CD4-positive, alpha-beta T cell treated with Interleukin-4 for 1 hour (primary cell): Measurements from ENCODE around the gene NEIL1.
"Not testable (repeated sequence)": the region's sequence is repeated elsewhere in the genome, so short reads cannot be mapped to it uniquely, and the experiment has no call there.

ENCODE experiments used
- DNase-seq, 2 donors: peaks; one replicate each; pipeline ENCODE4 v3.0.0-alpha.2; 2020 to 2022

The NEIL1 gene

GRCh38 chr15:75346796-75347221, at the start of gene NEIL1:
TSS of gene NEIL1 (plus strand) at chr15:75347039. CDS start at chr15:75348906, 1,867 bp downstream.
- DNase-seq = no peak

GRCh38 chr15:75298541-75299310, 48.1 kb upstream of the NEIL1 start:
- not testable (repeated sequence) for DNase-seq

- peak; percentile 61 to 67 for DNase-seq
Observed at GRCh38 chr15:75299311-75299688, 47.5 kb upstream of the NEIL1 start.

- DNase-seq = not testable (repeated sequence)
Observed at GRCh38 chr15:75300026-75300425, 46.8 kb upstream of the NEIL1 start.

GRCh38 chr15:75302318-75302717, 44.5 kb upstream of the NEIL1 start:
- no peak for DNase-seq

- DNase-seq = not testable (repeated sequence)
Observed at GRCh38 chr15:75302753-75303152, 44.1 kb upstream of the NEIL1 start.

- DNase-seq = no peak
Observed at GRCh38 chr15:75306188-75306587, 40.7 kb upstream of the NEIL1 start.

- DNase-seq = no peak
Observed at GRCh38 chr15:75307778-75308390, 39.0 kb upstream of the NEIL1 start.

- no peak for DNase-seq
Observed at GRCh38 chr15:75309711-75310110, 37.1 kb upstream of the NEIL1 start.

- DNase-seq = not testable (repeated sequence)
Observed at GRCh38 chr15:75312548-75312947, 34.3 kb upstream of the NEIL1 start.

GRCh38 chr15:75313116-75313845, 33.6 kb upstream of the NEIL1 start:
- DNase-seq = no peak

- no peak for DNase-seq
Observed at GRCh38 chr15:75314552-75315290, 32.1 kb upstream of the NEIL1 start.

GRCh38 chr15:75319231-75319897, 27.5 kb upstream of the NEIL1 start:
- DNase-seq = not testable (repeated sequence)

- DNase-seq = no peak
Observed at GRCh38 chr15:75321711-75322110, 25.1 kb upstream of the NEIL1 start.

GRCh38 chr15:75325922-75326321, 20.9 kb upstream of the NEIL1 start:
- no peak for DNase-seq

- no peak for DNase-seq
Observed at GRCh38 chr15:75327005-75327404, 19.8 kb upstream of the NEIL1 start.

- DNase-seq = no peak
Observed at GRCh38 chr15:75327491-75327890, 19.3 kb upstream of the NEIL1 start.

- no peak for DNase-seq
Observed at GRCh38 chr15:75328493-75329314, 18.1 kb upstream of the NEIL1 start.

GRCh38 chr15:75329571-75329970, 17.3 kb upstream of the NEIL1 start:
- DNase-seq = no peak

- not testable (repeated sequence) for DNase-seq
Observed at GRCh38 chr15:75332093-75332492, 14.7 kb upstream of the NEIL1 start.

GRCh38 chr15:75333654-75334419, 13.0 kb upstream of the NEIL1 start:
- not testable (repeated sequence) for DNase-seq
